ENCODE measurements around the gene ARMC7. TPM values are rescaled to one million over a fixed set of nuclear protein-coding genes. Genes with fewer than 3 reads are reported as not detected.

The ARMC7 gene
- total and polyA plus RNA-seq, 2 of the 13 experiments (the other 11 are each of a cell fraction or from before 2014, with no cell fraction given), result 3.9 to 4.2 TPM

GRCh38 chr17:75084039-75084660 is 25.6 kb upstream of the ARMC7 start (continued):
- TF ChIP-seq ZNF646 (CRISPR knock-in tag; IDR thresholded peaks at IDR 0.05) (peak; percentile 50; the same call in 1 of the 2 replicates), ZGPAT (CRISPR knock-in tag; IDR thresholded peaks at IDR 0.05) (peak; percentile 95), ZNF878 (CRISPR knock-in tag; IDR thresholded peaks at IDR 0.05) (no peak), RBFOX2 (IDR thresholded peaks at IDR 0.05; ENCODE audit: low read depth, low read length) (no peak), TBL1XR1 (IDR thresholded peaks at IDR 0.05; ENCODE audit: borderline replicate concordance, low read length, partially characterized antibody) (peak; percentile 89), ZNF550 (CRISPR knock-in tag; IDR thresholded peaks at IDR 0.05; ENCODE audit: borderline replicate concordance) (0 out of 2 replicates have a peak, but pooled peaks have one; percentile 39), RXRA (CRISPR knock-in tag; IDR thresholded peaks at IDR 0.05) (peak; percentile 94), SAP130 (CRISPR knock-in tag; IDR thresholded peaks at IDR 0.05; ENCODE audit: low read depth) (peak; percentile 99), BRCA1 (CRISPR knock-in tag; IDR thresholded peaks at IDR 0.05) (no peak), HES4 (CRISPR knock-in tag; IDR thresholded peaks at IDR 0.05; ENCODE audit: borderline replicate concordance) (no peak), KDM1A (CRISPR knock-in tag; IDR thresholded peaks at IDR 0.05) (peak; percentile 71; the same call in 1 of the 2 replicates), ZHX2 (IDR thresholded peaks at IDR 0.05; ENCODE audit: low read depth) (0 out of 2 replicates have a peak, but pooled peaks have one; percentile 58), ZHX2 (CRISPR knock-in tag; IDR thresholded peaks at IDR 0.05; ENCODE audit: borderline replicate concordance) (no peak)
